GM18520 (cell line): ENCODE results near the gene MELK.

ENCODE experiments used
- ATAC-seq: cut with Tn5 transposase; IDR thresholded peaks from one replicate; pipeline ENCODE4 v1.9.1; 2021; ENCODE audit not compliant: unreplicated experiment

Gene MELK

DNA sequence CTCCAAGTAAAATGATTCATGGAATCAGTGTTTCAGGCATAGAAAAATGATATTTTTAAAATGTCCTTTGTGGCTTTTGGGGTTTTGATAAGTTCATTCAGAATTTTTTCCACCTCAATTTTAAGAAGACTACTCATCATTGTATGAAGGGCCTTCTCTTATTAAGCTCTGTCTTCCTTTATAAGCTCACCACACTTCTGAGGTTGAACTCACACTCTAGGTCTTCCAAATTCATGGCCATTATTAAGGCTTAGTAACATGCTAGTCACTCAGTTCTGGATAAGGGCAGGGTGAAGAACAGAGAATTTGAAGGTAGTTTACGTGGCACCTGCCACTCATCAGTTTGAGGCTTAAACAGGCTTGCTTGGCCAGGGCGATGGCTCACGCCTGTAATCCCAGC is 4.2 kb downstream of the MELK start:
- no peak for ATAC-seq

DNA sequence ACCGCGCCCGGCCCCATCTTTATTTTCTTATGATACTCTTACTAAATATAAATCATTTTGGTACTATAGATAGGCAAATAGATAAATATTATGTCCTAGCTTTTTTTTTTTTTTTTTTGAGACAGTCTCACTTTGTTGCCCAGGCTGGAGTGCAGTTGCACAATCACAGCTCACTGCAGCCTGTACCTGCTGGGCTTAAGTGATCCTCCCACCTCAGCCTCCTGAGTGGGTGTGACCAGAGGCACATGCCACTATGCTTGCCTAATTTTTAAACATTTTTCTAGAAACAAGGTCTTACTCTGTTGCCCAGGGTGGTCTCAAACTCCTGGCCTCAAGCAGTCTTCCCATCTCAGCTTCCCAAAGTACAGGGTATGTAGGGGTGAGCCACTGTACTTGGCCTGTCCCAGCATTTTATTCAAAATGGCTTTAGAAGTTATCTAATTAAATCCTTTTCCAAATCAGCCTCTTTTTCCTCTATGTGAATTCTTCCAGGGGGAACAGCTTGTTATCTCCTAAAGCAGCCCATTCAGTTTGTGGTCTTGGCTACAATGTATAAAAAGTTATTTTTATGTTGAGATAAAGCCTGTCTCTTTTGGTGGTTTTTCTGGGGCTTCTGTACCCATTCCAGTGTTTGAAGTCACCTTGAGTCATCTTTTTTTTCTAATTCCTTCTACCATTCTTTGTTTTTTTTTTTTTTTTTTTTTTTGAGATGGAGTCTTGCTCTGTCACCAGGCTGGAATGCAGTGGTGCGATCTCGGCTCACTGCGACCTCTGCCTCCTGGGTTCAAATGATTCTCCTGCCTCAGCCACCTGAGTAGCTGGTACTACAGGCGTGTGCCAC is 12.1 kb downstream of the MELK start:
- no peak for ATAC-seq

DNA sequence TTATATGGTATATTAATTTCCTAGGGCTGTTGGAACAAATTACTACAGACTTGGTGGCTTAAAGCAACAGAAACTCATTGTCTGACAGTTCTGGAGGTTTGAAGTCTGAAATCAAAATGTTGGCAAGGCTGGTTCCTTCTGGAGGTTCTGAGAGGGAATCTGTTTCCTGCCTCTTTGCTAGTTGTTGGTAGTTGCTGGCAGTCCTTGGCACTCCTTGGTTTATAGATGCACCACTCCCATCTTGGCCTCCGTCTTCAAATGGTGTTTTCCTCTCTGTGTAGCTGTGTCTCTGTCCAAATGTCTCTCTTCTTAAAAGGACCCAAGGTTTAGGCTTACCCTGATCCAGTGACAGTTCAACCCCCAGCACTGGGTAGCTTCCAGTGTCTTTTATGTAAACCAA is 17.5 kb downstream of the MELK start:
- ATAC-seq: no peak

DNA sequence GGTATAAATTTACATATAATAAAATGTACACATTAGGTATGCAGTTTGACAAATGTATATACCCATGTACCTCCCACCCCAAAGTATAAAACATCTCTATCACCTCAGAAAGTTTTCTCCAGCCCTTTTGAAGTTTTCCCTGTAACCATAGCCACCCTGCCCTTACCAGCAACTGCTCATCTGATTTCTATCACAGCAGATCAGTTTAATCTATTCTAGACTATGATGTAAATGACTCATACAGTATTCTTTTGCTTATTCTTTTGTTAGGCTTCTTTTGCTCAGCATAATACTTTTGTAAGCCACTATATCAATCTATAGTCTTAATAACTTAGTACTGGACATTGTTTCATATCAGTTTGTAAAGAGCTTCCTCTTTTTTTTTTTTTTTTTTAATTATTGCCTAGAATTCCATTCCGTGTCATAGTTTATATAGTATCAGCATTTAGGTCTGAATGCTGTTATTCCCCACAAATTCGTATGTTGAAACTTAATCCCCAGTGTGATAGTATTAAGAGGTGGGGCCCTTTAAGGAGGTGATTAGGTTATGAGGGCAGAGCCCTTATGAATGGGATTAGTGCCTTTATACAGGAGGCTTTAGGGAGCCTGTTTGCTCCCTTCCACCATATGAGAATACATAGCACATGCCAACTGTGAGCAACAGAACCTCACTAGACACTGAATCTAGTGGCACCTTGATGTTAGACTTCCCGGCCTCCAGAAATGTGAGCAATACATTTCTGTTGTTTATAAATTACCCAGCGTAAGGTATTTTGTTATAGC is 20.3 kb downstream of the MELK start:
- no peak for ATAC-seq

DNA sequence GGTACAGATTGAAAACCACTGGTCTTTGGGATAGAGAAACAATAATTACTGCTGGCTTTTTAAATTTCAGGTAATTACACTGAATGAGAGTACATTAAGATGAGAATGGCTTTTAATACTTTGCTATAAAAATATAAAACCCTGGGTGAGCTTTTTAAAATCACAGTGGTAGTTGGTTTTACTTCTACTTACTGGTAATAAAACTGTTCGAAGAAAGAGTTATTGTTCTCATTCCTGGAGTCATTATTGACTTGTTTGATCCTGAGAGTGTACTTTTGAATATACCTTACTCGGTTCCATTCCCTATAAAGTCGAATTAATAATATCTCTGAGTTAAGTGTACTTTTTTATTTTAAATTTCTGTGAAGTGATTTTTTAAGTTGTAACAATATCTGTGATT is 21.5 kb downstream of the MELK start:
- no peak for ATAC-seq

DNA sequence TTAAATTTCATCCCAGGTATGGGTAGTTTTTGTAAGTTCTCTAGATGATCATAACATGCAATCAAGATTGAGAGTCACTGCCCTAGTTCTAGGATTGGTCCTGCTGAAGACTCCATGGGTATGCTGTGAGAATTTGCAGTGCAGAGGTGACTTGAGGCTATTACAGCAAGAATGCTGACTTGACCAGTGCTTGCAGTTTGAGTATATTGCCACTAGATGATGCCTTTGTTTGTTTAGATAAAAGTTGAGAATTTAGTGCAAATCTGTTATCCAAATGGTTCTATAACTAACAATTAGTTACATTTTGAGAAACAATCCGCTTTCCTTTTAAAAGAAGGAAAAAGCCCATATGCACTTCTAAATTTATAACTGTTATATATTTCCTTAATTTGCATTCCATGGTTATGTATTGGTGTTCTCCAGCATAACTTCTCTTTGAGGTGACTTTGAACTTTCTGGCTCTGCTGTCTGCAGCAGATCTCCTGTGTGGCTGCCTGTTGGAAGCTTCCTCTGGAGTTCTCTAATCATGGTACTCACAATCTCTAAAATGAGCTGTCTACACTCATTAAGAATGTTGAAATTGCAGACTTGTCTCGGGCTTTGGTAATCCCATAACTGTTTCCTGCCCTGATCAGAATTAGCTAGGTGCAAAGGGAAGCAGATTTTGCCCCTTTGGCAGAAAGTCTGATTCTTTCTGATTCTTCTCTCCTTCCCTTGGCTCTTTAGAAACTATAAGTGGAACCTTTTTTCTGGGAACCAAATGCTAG is 24.9 kb downstream of the MELK start:
- ATAC-seq: no peak

DNA sequence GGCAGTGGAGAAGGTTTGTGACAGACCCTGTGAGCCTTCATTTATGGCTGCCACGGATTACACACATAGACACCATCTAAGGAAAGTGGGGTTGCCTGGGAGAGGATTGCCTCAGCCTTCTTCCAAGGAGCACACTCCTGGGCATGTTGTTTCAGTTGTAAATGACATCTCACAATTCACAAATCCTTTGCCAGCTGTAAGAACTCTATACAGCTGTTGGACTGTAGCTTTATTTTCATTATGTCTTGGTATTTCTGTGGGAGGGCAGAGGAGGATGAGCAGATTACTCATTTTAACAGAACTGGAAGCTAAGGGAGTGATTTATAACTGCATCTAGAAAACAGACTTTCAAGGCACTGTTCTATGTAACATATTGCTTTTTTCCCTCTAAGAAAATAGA is 25.6 kb downstream of the MELK start:
- ATAC-seq: no peak

DNA sequence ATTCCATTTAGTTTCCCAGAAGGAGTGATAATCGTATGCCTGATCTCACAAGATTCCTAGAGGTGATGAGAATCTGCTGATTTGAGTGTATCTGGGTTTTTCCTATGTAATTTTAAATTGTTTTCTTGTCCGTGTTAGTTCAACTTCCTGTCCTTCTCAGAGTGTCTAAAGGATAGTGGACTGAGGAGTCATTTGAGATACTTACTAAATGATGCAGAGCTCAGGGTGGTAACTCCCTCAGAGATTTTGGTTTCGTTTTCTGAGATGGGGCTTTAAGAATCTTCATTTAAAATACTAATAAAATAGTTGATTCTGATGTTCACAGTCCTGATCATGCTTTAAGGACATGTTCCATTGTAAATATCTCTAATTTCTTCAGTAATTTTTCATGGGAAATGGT is 30.3 kb downstream of the MELK start:
- peak; percentile 77 for ATAC-seq

DNA sequence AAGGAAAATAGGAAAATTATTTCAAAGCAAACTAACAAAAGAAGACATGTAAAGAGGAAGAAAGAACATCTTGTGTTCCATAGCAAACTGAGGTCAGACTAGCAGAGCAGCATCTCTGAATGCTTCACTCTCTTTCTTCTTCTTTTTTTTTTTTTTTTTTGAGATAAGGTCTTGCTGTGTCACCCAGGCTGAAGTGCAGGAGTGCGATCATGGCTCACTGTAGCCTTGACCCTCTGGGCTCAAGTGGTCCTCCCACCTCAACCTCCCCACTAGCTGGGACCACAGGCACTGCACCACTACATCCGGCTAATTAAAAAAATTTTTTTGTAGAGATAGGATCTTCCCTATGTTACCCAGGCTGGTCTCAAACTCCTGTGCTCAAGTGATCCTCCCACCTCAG is 36.6 kb downstream of the MELK start:
- no peak for ATAC-seq

DNA sequence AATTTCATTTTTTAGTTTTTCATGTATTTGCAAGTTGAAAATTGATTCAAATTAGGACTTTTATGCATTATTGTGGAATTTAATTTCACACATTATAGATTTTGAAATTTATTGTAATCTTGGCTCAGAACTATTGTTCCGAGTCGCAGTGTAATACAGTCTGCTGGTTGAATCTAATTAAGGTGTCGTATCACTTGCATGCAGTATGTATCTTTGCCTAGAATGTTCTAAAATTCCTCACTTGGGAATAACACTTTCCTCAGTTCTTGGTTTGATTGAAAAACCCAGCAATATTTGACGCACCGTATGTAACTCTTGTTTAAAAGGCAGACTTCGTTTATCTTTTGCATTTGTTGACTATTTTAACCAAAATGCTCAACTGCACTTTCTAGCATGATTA is 49.4 kb downstream of the MELK start:
- ATAC-seq: no peak

DNA sequence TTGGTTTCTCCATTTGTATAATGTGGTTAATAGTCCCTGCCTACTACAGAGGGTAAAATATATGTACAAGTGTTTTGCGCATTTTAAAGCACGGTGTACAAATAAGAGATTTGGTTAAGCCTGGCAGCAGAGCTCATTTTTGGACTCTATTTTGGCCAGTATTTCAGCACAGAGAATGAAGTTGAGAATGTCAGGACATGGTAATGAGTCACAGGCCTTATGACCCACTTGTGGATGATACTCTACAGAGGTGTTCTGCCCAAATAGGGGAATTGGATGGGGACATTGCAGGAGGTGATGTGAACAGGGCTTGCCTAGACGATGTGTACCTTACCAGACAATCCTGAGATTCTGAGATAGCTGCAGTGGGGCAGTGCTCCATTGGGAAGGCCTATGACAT is 50.6 kb downstream of the MELK start:
- ATAC-seq: no peak

DNA sequence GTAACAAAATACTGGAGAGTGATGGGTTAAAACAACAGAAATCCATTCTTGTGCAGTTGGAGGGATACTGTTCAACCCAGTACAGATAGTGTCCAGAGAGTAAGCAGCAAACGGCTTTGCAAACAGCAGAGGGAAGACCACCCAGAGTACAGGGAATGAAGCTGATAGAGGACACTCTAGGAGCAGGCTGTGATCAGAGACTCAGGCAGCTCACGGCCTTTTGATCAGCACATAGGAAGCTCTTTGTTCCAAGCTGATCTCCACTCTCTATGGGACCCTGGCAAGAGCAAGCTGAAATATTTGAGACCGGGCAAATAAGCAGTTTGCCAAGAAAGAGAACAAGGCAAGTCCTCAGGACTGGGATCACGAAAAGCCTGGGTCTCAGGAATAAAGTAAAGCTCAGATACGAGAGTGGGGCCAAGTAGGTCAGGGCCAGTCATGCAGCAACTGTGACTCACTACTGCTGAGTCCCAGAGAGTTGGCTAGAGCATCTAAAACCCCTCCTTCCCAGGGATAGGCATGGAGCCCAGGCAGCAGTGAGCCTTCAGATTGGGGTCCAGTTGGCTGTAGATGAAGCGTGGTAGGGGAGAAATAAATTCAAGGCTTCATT is 52.4 kb downstream of the MELK start:
- no peak for ATAC-seq

DNA sequence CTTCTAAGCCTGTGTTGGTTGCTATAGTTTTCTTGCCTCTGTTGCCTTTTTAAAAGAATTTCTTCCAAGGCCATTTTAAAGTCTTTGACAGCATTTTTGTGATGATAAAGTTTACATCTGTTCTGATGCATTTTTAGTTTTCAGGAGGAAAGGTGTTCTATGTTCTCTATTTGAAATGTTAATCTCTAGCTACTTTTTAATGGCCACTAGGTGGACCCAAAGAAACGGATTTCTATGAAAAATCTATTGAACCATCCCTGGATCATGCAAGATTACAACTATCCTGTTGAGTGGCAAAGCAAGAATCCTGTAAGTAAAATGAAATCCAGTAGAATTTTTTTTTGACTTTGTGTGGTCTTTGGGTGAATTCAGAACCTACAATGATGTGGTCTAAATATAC is 60.2 kb downstream of the MELK start:
- no peak for ATAC-seq

DNA sequence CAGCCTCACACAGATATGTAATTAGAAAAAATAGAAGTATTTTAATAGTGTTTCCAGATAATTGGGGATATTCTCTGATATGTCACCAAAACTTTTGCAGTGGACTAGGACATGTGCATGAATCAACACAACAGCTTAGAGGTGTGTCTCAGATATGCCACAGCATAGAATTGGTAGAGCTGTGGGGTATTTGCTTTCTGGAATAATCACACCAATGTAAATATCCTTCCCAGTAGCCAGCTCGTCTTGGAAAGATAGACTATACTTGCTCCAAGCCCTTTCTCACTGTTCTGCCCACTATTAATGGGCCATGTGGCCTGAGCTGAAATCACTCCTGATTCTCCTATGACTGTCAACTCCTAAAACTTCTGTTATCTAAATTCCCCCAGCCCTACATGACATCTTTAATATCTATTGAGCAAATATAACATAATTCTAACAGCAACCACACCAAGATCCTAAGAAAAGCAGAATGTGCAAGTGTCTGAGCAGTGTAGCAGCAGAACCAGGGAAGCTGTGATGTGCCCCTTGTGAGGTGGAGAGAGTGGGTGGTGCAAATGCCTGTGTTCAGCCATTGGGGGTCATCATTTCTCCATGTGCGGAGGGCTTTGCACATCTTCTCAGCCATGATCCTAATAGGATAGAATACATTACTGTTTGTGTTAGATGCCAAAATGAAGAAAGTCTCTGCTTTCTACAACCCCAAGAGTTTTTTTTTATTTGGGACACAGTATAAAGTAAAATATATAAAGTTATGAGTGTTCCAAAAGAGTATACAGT is 65.0 kb downstream of the MELK start:
- ATAC-seq: no peak

DNA sequence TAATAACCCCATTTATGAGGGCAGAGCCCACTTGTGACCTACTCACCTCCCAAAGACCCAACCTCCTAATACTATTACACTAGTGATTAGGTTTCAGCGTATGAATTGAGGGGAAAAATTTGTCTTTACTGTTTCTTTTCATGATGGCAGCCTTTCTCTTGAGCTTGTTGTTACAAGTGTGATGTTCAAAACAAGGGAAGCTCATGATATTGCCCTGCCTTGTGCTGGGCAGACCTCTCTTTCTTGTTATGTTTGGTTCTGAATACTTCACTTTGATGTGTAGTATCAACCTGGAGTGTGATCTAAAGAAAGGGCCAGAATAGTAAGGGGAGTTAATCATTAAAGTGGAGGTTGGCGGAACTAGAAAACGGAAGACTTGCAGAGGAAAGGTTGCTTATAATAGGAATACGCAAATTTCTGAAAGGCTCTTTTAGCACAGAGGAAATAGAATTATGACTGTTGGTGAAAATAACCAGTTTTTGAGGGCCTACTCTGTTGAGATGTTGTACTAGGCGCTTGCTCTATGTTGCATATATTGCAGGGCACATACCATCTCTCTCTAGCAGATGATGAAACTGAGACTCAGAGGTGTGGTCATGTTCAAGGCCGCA is 68.2 kb downstream of the MELK start:
- no peak for ATAC-seq

DNA sequence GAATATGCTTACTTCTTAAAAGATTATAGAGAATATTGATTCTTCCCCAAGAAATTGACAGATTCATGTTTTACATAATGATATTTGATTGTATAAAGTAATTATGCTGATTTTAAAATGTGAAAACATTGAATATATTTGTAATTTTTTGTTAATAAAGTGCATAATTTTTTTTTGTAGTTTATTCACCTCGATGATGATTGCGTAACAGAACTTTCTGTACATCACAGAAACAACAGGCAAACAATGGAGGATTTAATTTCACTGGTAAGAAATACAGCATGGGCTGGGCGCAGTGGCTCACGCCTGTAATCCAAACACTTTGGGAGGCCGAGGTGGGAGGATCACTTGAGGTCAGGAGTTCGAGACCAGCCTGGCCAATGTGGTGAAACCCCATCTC is 70.1 kb downstream of the MELK start:
- no peak for ATAC-seq

DNA sequence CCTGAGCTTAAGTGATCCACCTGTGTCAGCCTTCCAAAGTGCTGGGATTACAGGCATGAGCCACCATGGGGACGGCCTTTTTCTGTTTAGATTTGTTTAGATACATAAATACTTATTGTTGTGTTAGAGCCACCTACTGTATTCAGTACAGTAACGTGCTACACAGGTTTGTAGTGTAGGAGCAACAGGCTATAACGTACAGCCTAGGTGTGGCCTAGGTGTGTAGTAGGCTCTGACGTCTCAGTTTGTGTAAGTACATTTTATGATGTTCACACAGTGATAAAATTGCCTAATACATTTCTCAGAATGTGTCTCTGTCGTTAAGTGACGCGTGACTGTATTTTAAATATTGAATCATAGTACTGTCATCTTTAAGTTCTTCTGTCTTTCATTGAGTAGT is 84.1 kb downstream of the MELK start:
- no peak for ATAC-seq

DNA sequence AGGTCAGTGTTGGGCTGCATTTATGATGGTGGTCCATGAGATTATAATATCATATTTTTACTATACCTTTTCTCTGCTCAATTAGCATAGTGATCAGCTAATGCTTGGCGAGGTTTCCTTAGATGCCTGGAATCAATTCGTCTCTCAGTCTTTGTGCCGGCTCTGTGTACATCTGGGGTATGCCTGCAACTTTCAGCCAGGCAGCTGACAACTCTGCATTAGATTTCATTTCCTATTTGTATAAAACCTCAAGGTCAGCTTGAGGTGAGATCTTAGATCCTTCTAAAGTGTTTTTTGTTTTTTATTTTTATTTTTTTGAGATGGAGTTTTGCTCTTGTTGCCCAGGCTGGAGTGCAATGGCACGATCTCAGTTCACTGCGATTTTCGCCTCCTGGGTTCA is 86.8 kb downstream of the MELK start:
- ATAC-seq: no peak

DNA sequence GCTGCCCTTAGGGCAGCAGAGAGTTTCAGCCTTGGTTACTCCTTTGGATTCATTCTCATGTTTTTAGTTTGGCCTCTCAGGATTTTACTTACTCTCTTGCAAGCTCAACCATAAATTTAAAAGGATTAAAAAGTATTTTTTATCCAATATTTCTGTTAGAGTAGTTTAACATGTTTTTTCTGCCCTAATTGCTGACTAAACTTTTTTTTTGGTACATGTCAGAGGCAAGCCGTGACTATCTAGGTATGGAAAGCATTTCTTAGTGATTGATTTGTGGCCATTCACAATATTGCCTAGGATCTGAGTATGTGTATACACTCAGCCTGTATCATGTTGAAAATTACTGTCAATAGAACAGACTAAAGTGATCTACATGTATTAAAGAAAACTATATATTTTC is 92.1 kb downstream of the MELK start:
- no peak for ATAC-seq

DNA sequence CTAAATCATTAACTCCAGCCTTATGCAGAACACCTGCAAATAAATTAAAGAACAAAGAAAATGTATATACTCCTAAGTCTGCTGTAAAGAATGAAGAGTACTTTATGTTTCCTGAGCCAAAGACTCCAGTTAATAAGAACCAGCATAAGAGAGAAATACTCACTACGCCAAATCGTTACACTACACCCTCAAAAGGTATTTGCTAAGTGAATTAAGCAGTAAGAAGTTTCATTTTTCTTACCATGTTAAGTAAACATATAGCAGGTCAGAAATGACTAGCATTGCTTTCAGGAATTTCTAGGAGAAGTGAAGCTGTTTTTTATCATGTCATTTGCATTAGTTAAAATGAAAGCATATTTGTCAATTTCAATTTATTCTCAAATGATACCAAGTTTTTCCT is 92.7 kb downstream of the MELK start:
- ATAC-seq: no peak
